ENCODE measurements around the gene SLC25A3. TPM values are rescaled to one million over a fixed set of nuclear protein-coding genes. Genes with fewer than 3 reads are reported as not detected.

The SLC25A3 gene
- total RNA-seq (2022; extraction: Qiagen RNA extraction; ENCODE audit: low read depth), result 760 to 798 TPM (median 774 TPM) in 5 replicates

DNA sequence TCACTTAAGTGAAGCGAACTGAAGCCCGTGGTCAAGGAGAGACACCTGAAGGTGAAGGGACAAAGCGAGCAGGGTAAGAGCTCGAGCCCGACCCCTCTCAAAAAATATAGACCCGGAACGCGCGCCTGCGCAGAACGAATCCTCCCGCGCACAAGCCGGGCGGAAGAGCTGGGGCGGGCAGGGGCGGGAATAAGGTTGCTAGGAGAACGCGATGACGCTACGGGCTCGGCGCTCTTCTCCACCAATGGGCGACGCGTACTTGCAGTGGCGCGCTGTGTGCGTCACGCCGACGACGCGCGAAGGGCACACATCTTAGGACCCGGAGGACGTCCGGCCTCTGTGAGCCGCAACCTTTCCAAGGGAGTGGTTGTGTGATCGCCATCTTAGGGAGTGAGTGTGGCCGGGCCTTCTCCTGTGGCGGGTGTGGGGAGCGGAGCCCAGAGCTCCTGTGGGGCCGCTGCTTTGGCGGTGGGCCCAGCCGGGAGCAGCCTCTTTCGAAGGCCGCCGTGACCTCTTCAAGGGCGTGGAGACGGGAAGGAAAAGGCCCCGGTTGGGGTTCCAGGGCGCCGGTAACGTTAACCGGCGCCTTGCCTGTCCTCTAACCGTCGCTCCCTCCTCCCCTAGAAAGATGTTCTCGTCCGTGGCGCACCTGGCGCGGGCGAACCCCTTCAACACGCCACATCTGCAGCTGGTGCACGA lies at the start of gene SLC25A3:
Gene SLC25A3, plus strand, starts transcription at position 336 of the 699 bp plus-strand sequence. Its CDS starts 293 bp downstream, at position 629.

DNA sequence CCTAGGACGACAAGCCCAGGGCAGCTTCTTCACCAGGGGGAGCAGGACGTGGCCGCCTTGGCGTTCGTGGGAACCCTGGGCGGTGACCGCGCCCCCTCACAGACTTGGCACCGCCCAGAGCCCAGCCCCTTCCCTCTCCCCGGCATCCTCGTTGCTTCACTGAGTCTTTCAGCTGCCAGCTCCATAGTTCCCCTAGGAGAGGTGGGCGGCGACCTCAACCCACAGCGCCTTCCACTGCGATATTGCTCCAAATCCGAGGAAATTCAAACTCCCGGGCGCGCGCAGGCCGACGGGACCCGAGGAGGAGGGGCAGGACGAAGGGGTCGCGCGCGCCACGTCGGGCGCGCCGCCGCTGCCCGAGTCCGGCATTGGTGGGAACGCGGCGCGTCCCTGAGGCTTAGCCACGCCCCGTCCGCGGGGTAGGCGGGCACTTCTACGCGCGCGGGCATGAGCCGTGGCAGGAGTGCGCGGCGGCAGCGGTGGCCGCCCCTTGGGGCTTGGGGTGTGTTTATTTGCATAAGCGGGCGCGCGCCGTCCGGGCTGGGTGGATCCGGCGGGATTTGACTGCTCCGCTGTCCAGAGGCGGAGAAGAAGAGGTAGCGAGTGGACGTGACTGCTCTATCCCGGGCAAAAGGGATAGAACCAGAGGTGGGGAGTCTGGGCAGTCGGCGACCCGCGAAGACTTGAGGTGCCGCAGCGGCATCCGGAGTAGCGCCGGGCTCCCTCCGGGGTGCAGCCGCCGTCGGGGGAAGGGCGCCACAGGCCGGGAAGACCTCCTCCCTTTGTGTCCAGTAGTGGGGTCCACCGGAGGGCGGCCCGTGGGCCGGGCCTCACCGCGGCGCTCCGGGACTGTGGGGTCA lies 51.5 kb downstream of the SLC25A3 start, which contains the start of the genes APAF1 and IKBIP:
Gene APAF1, plus strand, starts transcription at position 579 of the 860 bp plus-strand sequence. CDS start 3,070 bp downstream, outside the sequence.
Gene IKBIP, minus strand, starts transcription at position 77 of the 860 bp plus-strand sequence. CDS start 87 bp downstream, outside the sequence.

Other genes starting within 250 kb of the SLC25A3 start
- gene TMPO, start 78.1 kb upstream of the SLC25A3 start, total RNA-seq (2022; extraction: Qiagen RNA extraction; ENCODE audit: low read depth), result 65.7 to 92.2 TPM (median 79.6 TPM) in 5 replicates
- 61.5 to 77.0 TPM (median 70.5 TPM) in 5 replicates for gene IKBIP, start 51.1 kb downstream of the SLC25A3 start, total RNA-seq (2022; extraction: Qiagen RNA extraction; ENCODE audit: low read depth)
- gene APAF1, start 51.6 kb downstream of the SLC25A3 start, total RNA-seq (2022; extraction: Qiagen RNA extraction; ENCODE audit: low read depth), result 9.9 to 14.8 TPM (median 13.1 TPM) in 5 replicates